Fibroblast of lung (primary cell): Measurements from ENCODE around the gene CLTCL1. TPM values are rescaled to one million over a fixed set of nuclear protein-coding genes. Genes with fewer than 3 reads are reported as not detected.

Experiments
- DNase-seq, 2 donors: peaks; one replicate each; pipeline versions ENCODE4 v3.0.0 to v3.0.0-alpha.2; 2010; ENCODE audit warnings: low read depth in 2 of 2
- H2AFZ ChIP-seq: 2 replicates; pipeline ENCODE4 v1.5.1; 2012; ENCODE audit warnings: low read length, control low read depth, inconsistent platforms
- H3K27ac ChIP-seq: 2 replicates; pipeline ENCODE4 v1.5.1; 2011; ENCODE audit warnings: low read length, control low read depth; ENCODE audit not compliant: insufficient read depth
- H3K27me3 ChIP-seq: 2 replicates; pipeline ENCODE4 v1.5.1; 2011; ENCODE audit warnings: mild to moderate bottlenecking, low read length; ENCODE audit not compliant: control insufficient read depth, insufficient read depth
- H3K36me3 ChIP-seq: 2 replicates; pipeline ENCODE4 v1.5.1; 2011; ENCODE audit warnings: low read length; ENCODE audit not compliant: control insufficient read depth, insufficient read depth
- H3K4me1 ChIP-seq: 2 replicates; pipeline ENCODE4 v1.5.1; 2011; ENCODE audit warnings: low read length; ENCODE audit not compliant: control insufficient read depth, insufficient read depth; ENCODE audit errors: extremely low read depth
- H3K4me2 ChIP-seq: 2 replicates; pipeline ENCODE4 v1.5.1; 2011; ENCODE audit warnings: low read length, control low read depth; ENCODE audit not compliant: insufficient read depth; ENCODE audit errors: extremely low read depth
- H3K4me3 ChIP-seq, 4 experiments: fragments of 200-600 bp in 1 of 4; sonication (generic) in 1 of 4; replicated peaks in 1 of 4; 2 replicates each; pipeline ENCODE4 v1.5.1; 2011 to 2016; ENCODE audit warnings: low read length in 4 of 4, low read depth in 3 of 4, mild to moderate bottlenecking in 3 of 4, control low read depth in 2 of 4, inconsistent platforms in 1 of 4, mixed read lengths in 1 of 4; ENCODE audit not compliant: insufficient read depth in 1 of 4; ENCODE audit errors: control extremely low read depth in 1 of 4
- H3K79me2 ChIP-seq: 2 replicates; pipeline ENCODE4 v1.5.1; 2012; ENCODE audit warnings: mild to moderate bottlenecking, low read length, inconsistent platforms; ENCODE audit not compliant: control insufficient read depth, insufficient read depth
- H3K9ac ChIP-seq: 2 replicates; pipeline ENCODE4 v1.5.1; 2011; ENCODE audit warnings: mild to moderate bottlenecking, low read length, control low read depth; ENCODE audit not compliant: insufficient read depth
- H3K9me3 ChIP-seq: 2 replicates; pipeline ENCODE4 v1.5.1; 2012; ENCODE audit warnings: low read depth, low read length; ENCODE audit not compliant: control insufficient read depth, insufficient read depth
- H4K20me1 ChIP-seq: 2 replicates; pipeline ENCODE4 v1.5.1; 2011; ENCODE audit warnings: low read length; ENCODE audit not compliant: control insufficient read depth, insufficient read depth; ENCODE audit errors: extremely low read depth
- CTCF ChIP-seq, 2 donors: IDR thresholded peaks in 1 of 2; conservative IDR thresholded peaks in 1 of 2; 1 replicate in 1 of 2; 2 replicates in 1 of 2; pipeline ENCODE4 v1.5.1; 2011 to 2012; ENCODE audit warnings: low read length in 2 of 2, control low read depth in 1 of 2, inconsistent platforms in 1 of 2, low read depth in 1 of 2, mild to moderate bottlenecking in 1 of 2
- EZH2 ChIP-seq: IDR thresholded peaks from 2 replicates; pipeline ENCODE4 v1.5.1; 2012; ENCODE audit warnings: low read length, control low read depth, mild to moderate bottlenecking; ENCODE audit errors: missing control alignments
- polyA plus RNA-seq, 2 donors: library from polyadenylated mRNA; depleted of rRNA in 1 of 2; stranded (reverse) in 1 of 2; unstranded in 1 of 2; fragments of >200 nt; gene quantifications; 2 replicates each; pipeline ENCODE4 v1.2.1, GENCODE V29; 2011 to 2012; ENCODE audit warnings: missing spikeins in 1 of 2
- total RNA-seq: library from RNA; depleted of rRNA; stranded (reverse); fragments of >200 nt; gene quantifications from 2 replicates; pipeline ENCODE4 v1.2.1, GENCODE V29; 2014

Gene CLTCL1
- total and polyA plus RNA-seq, 2 donors (not counting 1 experiment from before 2014, with no cell fraction given), result 6.5 to 13.4 TPM

- Histone ChIP-seq H3K9ac (no peak overlapping the region), H3K36me3 (peaks cover 27% of the 10 kb centered on the region), H3K4me1 (no peaks in the 10 kb centered on the region), H2AFZ (no peak overlapping the region), H3K27ac (no peak overlapping the region), H3K79me2 (peaks cover 12% of the 10 kb centered on the region), H3K27me3 (no peaks in the 10 kb centered on the region), H3K4me3 (no peak overlapping the region), H4K20me1 (no peaks in the 10 kb centered on the region), H3K4me2 (no peak overlapping the region), H3K9me3 (no peaks in the 10 kb centered on the region)
- no peak for DNase-seq
- TF ChIP-seq CTCF (conservative IDR thresholded peaks at IDR 0.05 in 1 of 2, IDR thresholded peaks at IDR 0.05 in 1 of 2; ENCODE audit: low read depth in 1 of 2, low read length in 2 of 2), result no peak
- TF ChIP-seq EZH2, result no peak
These were observed 149.1 kb downstream of the CLTCL1 start for GRCh38 chr22:19142394-19142793.

GRCh38 chr22:19139974-19140373 is 151.5 kb downstream of the CLTCL1 start:
- H3K36me3 ChIP-seq, result peaks cover 29% of the 10 kb centered on the region

GRCh38 chr22:19139001-19139356 is 152.5 kb downstream of the CLTCL1 start:
- Histone ChIP-seq H3K36me3 (peaks cover 35% of the 10 kb centered on the region), H4K20me1 (no peaks in the 10 kb centered on the region), H3K4me3 (no peak overlapping the region), H3K9me3 (no peaks in the 10 kb centered on the region), H3K27ac (no peak overlapping the region), H3K27me3 (no peaks in the 10 kb centered on the region), H2AFZ (no peak overlapping the region), H3K9ac (no peak overlapping the region), H3K79me2 (peaks cover 8% of the 10 kb centered on the region), H3K4me1 (no peaks in the 10 kb centered on the region), H3K4me2 (no peak overlapping the region)
- no peak for TF ChIP-seq EZH2
- no peak for TF ChIP-seq CTCF (conservative IDR thresholded peaks at IDR 0.05 in 1 of 2, IDR thresholded peaks at IDR 0.05 in 1 of 2; ENCODE audit: low read depth in 1 of 2, low read length in 2 of 2)
- no peak for DNase-seq

More at GRCh38 chr22:19139974-19140373, 151.5 kb downstream of the CLTCL1 start:
- Histone ChIP-seq H3K4me2 (no peak overlapping the region), H3K9ac (no peak overlapping the region), H3K4me1 (no peaks in the 10 kb centered on the region), H3K9me3 (no peaks in the 10 kb centered on the region), H4K20me1 (no peaks in the 10 kb centered on the region), H3K27ac (no peak overlapping the region), H3K27me3 (no peaks in the 10 kb centered on the region), H3K79me2 (peaks cover 12% of the 10 kb centered on the region), H3K4me3 (no peak overlapping the region), H2AFZ (no peak overlapping the region)
- no peak for DNase-seq
- TF ChIP-seq EZH2 (no peak), CTCF (conservative IDR thresholded peaks at IDR 0.05 in 1 of 2, IDR thresholded peaks at IDR 0.05 in 1 of 2; ENCODE audit: low read depth in 1 of 2, low read length in 2 of 2) (no peak)
